Gastrocnemius medialis (tissue), 4 donors: ENCODE measurements around the gene GLI3. TPM values are rescaled to one million over a fixed set of nuclear protein-coding genes. Genes with fewer than 3 reads are reported as not detected.

Source experiments
- ATAC-seq, 2 donors: fragments of 150-250 bp; one replicate each; pipeline ENCODE4 v1.9.1; 2016
- DNase-seq, 2 donors: peaks; one replicate each; pipeline ENCODE4 v3.0.0-alpha.2; 2019
- H3K27ac ChIP-seq, 4 donors: fragments of 200-600 bp; sonication (generic); 1 replicate in 1 of 4; 2 replicates in 3 of 4; pipeline ENCODE4 v1.5.1; 2016 to 2018; ENCODE audit warnings: mild to moderate bottlenecking in 2 of 4, moderate library complexity in 1 of 4
- H3K27me3 ChIP-seq, 3 donors: fragments of 200-600 bp; sonication (generic) in 2 of 3; 1 replicate in 1 of 3; 2 replicates in 2 of 3; pipeline versions ENCODE4 v1.5.1 to v1.6.0; 2016 to 2019; ENCODE audit warnings: mild to moderate bottlenecking in 1 of 3, moderate library complexity in 1 of 3
- H3K36me3 ChIP-seq, 2 donors: fragments of 200-600 bp; sonication (generic) in 1 of 2; one replicate each; pipeline ENCODE4 v1.5.1; 2017 to 2018
- H3K4me1 ChIP-seq, 2 donors: fragments of 200-600 bp; sonication (generic) in 1 of 2; one replicate each; pipeline ENCODE4 v1.5.1; 2016 to 2017; ENCODE audit warnings: mild to moderate bottlenecking in 2 of 2
- H3K4me3 ChIP-seq, 4 donors: fragments of 200-600 bp; sonication (generic) in 3 of 4; 1 replicate in 1 of 4; 2 replicates in 3 of 4; pipeline ENCODE4 v1.5.1; 2016 to 2019; ENCODE audit warnings: mild to moderate bottlenecking in 2 of 4
- H3K9me3 ChIP-seq, 3 donors: fragments of 200-600 bp; sonication (generic) in 2 of 3; 1 replicate in 1 of 3; 2 replicates in 2 of 3; pipeline ENCODE4 v1.5.1; 2016 to 2019
- CTCF ChIP-seq, 5 experiments: fragments of 450-650 bp in 3 of 5; fragments of 200-600 bp in 2 of 5; sonication (generic) in 2 of 5; IDR thresholded peaks in 4 of 5; conservative IDR thresholded peaks in 1 of 5; 1 replicate in 4 of 5; 2 replicates in 1 of 5; pipeline ENCODE4 v1.5.1; 2016 to 2019; ENCODE audit warnings: antibody characterized with exemption in 5 of 5, mild to moderate bottlenecking in 3 of 5, moderate library complexity in 3 of 5
- POLR2A ChIP-seq, 2 donors: fragments of 450-650 bp; IDR thresholded peaks; one replicate each; pipeline ENCODE4 v1.6.1; 2017; ENCODE audit warnings: antibody characterized with exemption in 2 of 2, mild to moderate bottlenecking in 2 of 2, moderate library complexity in 2 of 2
- in situ Hi-C, 4 donors: fragments of 200-750 bp; cut with MboI; loops; one replicate each; pipeline versions ENCODE4 v1.15.0 to v1.8.0; 2017; ENCODE audit warnings: low sequenced_read_pairs in 4 of 4
- intact Hi-C: fragments of 100-400 bp; cut with DNase I; formaldehyde crosslinking; loops from one replicate; pipeline ENCODE4 v1.15.1; 2023; ENCODE audit warnings: low total_unique reads
- total RNA-seq, 4 donors: library from RNA; depleted of rRNA; stranded (reverse); fragments of >200 nt; gene quantifications; one replicate each; pipeline versions ENCODE4 v1.1.0 to v1.2.3, GENCODE V29; 2016

GLI3 gene
- total RNA-seq, 4 donors from 2014 or later, result 0.46 to 1.6 (median 0.81) TPM

GRCh38 chr7:42143711-42144600 lies 93.1 kb downstream of the GLI3 start:
- DNase-seq (no peak), ATAC-seq (no peak)
- Histone ChIP-seq H3K36me3 (no peaks in the 10 kb centered on the region), H3K4me1 (peaks cover 0 to 3% of the 10 kb centered on the region in 2 donors), H3K9me3 (no peaks in the 10 kb centered on the region), H3K27ac (no peak overlapping the region), H3K4me3 (no peak overlapping the region), H3K27me3 (no peaks in the 10 kb centered on the region)
- intact Hi-C loops (no loop called here), in situ Hi-C loops (no loop called here)
- no peak for TF ChIP-seq CTCF (IDR thresholded peaks at IDR 0.05 in 4 of 5, conservative IDR thresholded peaks at IDR 0.05 in 1 of 5)
- no peak for TF ChIP-seq POLR2A (IDR thresholded peaks at IDR 0.05)

DNA sequence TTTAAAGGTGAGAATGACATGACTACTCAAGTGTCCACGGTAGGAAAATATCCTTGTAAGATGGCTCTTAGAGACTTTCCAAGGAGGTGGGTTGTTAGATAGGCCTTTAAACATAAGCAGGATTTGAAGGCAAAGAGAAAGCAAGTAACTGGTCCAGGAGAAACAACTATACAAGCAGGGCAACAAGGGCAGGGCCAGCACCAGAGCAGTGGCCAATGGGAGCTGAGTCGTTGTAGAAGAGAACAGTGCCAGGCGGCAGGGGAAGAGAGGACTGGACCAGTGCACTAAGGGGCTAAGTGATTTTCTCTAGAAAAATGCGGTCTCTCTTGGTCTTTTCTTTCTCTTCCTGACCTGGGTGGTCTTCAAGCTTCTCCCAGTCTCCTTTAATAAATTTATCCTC lies 94.9 kb downstream of the GLI3 start:
- ATAC-seq, result no peak
- H3K27ac ChIP-seq, result no peak overlapping the region
- in situ Hi-C loops, result no loop called here

DNA sequence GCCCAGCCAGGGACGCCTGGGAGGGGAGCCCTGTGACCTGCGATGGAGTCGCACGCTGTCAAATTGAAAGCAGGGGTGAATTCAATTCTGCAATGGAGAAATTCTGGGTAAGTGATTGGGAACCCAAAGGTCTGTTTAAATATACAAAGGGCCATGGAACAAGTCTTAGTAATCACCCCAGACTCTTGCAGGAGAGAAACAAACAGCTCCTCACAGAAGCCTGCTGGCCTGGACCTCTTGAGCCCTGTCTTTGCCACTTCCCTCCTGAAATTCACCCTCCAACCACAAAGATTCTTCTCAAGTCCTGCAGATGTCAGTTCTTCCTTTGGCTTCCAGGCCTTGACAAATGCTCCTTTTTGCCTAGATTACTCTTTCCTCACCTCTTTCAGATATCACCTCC lies 97.3 kb downstream of the GLI3 start:
- H3K27ac ChIP-seq, result no peak overlapping the region
- TF ChIP-seq CTCF (IDR thresholded peaks at IDR 0.05 in 4 of 5, conservative IDR thresholded peaks at IDR 0.05 in 1 of 5) (no peak), POLR2A (IDR thresholded peaks at IDR 0.05) (no peak)

More for the DNA sequence above, 94.9 kb downstream of the GLI3 start:
- Histone ChIP-seq H3K9me3 (no peaks in the 10 kb centered on the region), H3K27me3 (no peaks in the 10 kb centered on the region), H3K4me3 (no peak overlapping the region), H3K36me3 (no peaks in the 10 kb centered on the region), H3K4me1 (peaks cover 0 to 3% of the 10 kb centered on the region in 2 donors)
- TF ChIP-seq POLR2A (IDR thresholded peaks at IDR 0.05), result no peak
- TF ChIP-seq CTCF (IDR thresholded peaks at IDR 0.05 in 4 of 5, conservative IDR thresholded peaks at IDR 0.05 in 1 of 5), result no peak
- intact Hi-C loops, result no loop called here
- no peak for DNase-seq

GRCh38 chr7:42138691-42139090 lies 98.3 kb downstream of the GLI3 start:
- DNase-seq (no peak), ATAC-seq (no peak)
- in situ Hi-C loops (no loop called here), intact Hi-C loops (no loop called here)
- H3K4me1 ChIP-seq, result no peaks in the 10 kb centered on the region
- H3K27ac ChIP-seq, result no peak overlapping the region
- TF ChIP-seq POLR2A (IDR thresholded peaks at IDR 0.05) (no peak), CTCF (IDR thresholded peaks at IDR 0.05 in 4 of 5, conservative IDR thresholded peaks at IDR 0.05 in 1 of 5) (no peak)
- H3K9me3 ChIP-seq, result no peaks in the 10 kb centered on the region
- no peaks in the 10 kb centered on the region for H3K27me3 ChIP-seq
- H3K4me3 ChIP-seq, result no peak overlapping the region
- no peaks in the 10 kb centered on the region for H3K36me3 ChIP-seq

More for the DNA sequence above, 97.3 kb downstream of the GLI3 start:
- intact Hi-C loops (no loop called here), in situ Hi-C loops (no loop called here)
- Histone ChIP-seq H3K9me3 (no peaks in the 10 kb centered on the region), H3K27me3 (no peaks in the 10 kb centered on the region), H3K36me3 (no peaks in the 10 kb centered on the region), H3K4me1 (peaks cover 0 to 3% of the 10 kb centered on the region in 2 donors), H3K4me3 (no peak overlapping the region)
- no peak for ATAC-seq
- no peak for DNase-seq
